ENCODE measurements around the gene IFTAP. TPM values are rescaled to one million over a fixed set of nuclear protein-coding genes. Genes with fewer than 3 reads are reported as not detected.

Gene IFTAP
- total and polyA plus RNA-seq, 10 of the 15 experiments (the other 5 are each of a cell fraction or from before 2014, with no cell fraction given) = 0.32 to 1.0 (median 0.63) TPM; not detected in 2

- no peak for TF ChIP-seq MEF2A (IDR thresholded peaks at IDR 0.05; ENCODE audit: insufficient read depth, low read depth, low read length)
Observed at GRCh38 chr11:36605221-36606216, 11.2 kb downstream of the IFTAP start (continued).

- Histone ChIP-seq H3K4me2 (ENCODE audit: control insufficient read depth, insufficient read depth) (no peak overlapping the region), H3K4me1 (ENCODE audit: control insufficient read depth, insufficient read depth, low read length) (no peaks in the 10 kb centered on the region), H4K20me1 (ENCODE audit: control insufficient read depth, insufficient read depth) (no peaks in the 10 kb centered on the region), H3K9ac (ENCODE audit: control insufficient read depth, insufficient read depth, low read length) (no peak overlapping the region), H3K27ac (ENCODE audit: control insufficient read depth, insufficient read depth) (no peak overlapping the region), H3K79me2 (ENCODE audit: control insufficient read depth, insufficient read depth, low read length) (no peaks in the 10 kb centered on the region), H3K27me3 (replicated peaks in 1 of 2; ENCODE audit: control insufficient read depth in 2 of 2, insufficient read depth in 2 of 2, low read length in 1 of 2) (peaks cover 0 to 5% of the 10 kb centered on the region in 2 experiments; a peak in 2 of 4 replicates), H3K9me3 (replicated peaks; ENCODE audit: control insufficient read depth, insufficient read depth, low read length) (no peaks in the 10 kb centered on the region), H2AFZ (ENCODE audit: control insufficient read depth, low read depth, low read length) (no peak overlapping the region), H3K36me3 (ENCODE audit: control insufficient read depth in 2 of 2, insufficient read depth in 2 of 2, low read length in 1 of 2) (no peaks in the 10 kb centered on the region), H3K4me3 (no peak overlapping the region)
- 0% methylated on average over 1 of the region's 1 CpG for WGBS (ENCODE audit: insufficient coverage, insufficient replicate concordance, low lambda C conversion rate, missing lambda C conversion rate)
- ChIA-PET POLR2A (no interaction called here), CTCF (interaction anchor here (1.0 to 1.7 kb wide), 3 partner anchors 9 to 139 kb away, joined by 3 to 6 read pairs (median 3); no protein-coding TSS in a partner anchor), RAD21 (ENCODE audit: unreplicated experiment) (no interaction called here), SMC1A (ENCODE audit: uncharacterized antibody, unreplicated experiment) (interaction anchor here (0.6 to 1.4 kb wide), 3 partner anchors 9 to 138 kb away, joined by 3 to 4 read pairs (median 4); no protein-coding TSS in a partner anchor)
- ATAC-seq (no peak), FAIRE-seq (no peak), DNase-seq (ENCODE audit: low read depth, low spot score) (no peak)
- intact Hi-C loops (cut with micrococcal nuclease; ENCODE audit: unreplicated experiment) = no loop called here
- in situ Hi-C loops (cut with MboI) = no loop called here
- BruUV-seq (replicated peaks) = no TSS peak
- no peak for TF ChIP-seq SREBF1 (IDR thresholded peaks at IDR 0.05; ENCODE audit: low read length)
- no peak for TF ChIP-seq HCFC1 (IDR thresholded peaks at IDR 0.05; ENCODE audit: low read length)
- TF ChIP-seq MYC (IDR thresholded peaks at IDR 0.05; ENCODE audit: insufficient read depth, insufficient read length, insufficient replicate concordance, low read length, severe bottlenecking) = no peak
- TF ChIP-seq CBFB (IDR thresholded peaks at IDR 0.05; ENCODE audit: low read depth) = no peak
- TF ChIP-seq HDAC2 (IDR thresholded peaks at IDR 0.05) = no peak
- TF ChIP-seq NFIC (IDR thresholded peaks at IDR 0.05; ENCODE audit: low read depth, low read length) = no peak
- no peak for TF ChIP-seq SRF (IDR thresholded peaks at IDR 0.05; ENCODE audit: low read depth in 2 of 2, low read length in 2 of 2)
- TF ChIP-seq ZBTB4 (CRISPR knock-in tag; IDR thresholded peaks at IDR 0.05) = no peak
- TF ChIP-seq POLR2A (IDR thresholded peaks at IDR 0.05; ENCODE audit: low read depth, low read length) = no peak
- TF ChIP-seq CREM (IDR thresholded peaks at IDR 0.05; ENCODE audit: low read depth) = no peak
- no peak for TF ChIP-seq TCF7 (IDR thresholded peaks at IDR 0.05; ENCODE audit: borderline replicate concordance)
- no peak for TF ChIP-seq SREBF2 (IDR thresholded peaks at IDR 0.05; ENCODE audit: low read length)
- TF ChIP-seq WRNIP1 (IDR thresholded peaks at IDR 0.05; ENCODE audit: borderline replicate concordance, low read depth, low read length) = no peak
- TF ChIP-seq ZBED1 (IDR thresholded peaks at IDR 0.05; ENCODE audit: borderline replicate concordance) = no peak
- TF ChIP-seq TAF1 (IDR thresholded peaks at IDR 0.05; ENCODE audit: borderline replicate concordance, low read depth, low read length) = no peak
- TF ChIP-seq, protein P1, sequence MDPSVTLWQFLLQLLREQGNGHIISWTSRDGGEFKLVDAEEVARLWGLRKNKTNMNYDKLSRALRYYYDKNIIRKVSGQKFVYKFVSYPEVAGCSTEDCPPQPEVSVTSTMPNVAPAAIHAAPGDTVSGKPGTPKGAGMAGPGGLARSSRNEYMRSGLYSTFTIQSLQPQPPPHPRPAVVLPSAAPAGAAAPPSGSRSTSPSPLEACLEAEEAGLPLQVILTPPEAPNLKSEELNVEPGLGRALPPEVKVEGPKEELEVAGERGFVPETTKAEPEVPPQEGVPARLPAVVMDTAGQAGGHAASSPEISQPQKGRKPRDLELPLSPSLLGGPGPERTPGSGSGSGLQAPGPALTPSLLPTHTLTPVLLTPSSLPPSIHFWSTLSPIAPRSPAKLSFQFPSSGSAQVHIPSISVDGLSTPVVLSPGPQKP (IDR thresholded peaks at IDR 0.05; ENCODE audit: low read depth, low read length) = no peak
- TF ChIP-seq CHD1 (IDR thresholded peaks at IDR 0.05; ENCODE audit: low read depth, low read length) = no peak
- no peak for TF ChIP-seq ZNF217 (IDR thresholded peaks at IDR 0.05)
Observed at GRCh38 chr11:36608491-36609199, 14.3 kb downstream of the IFTAP start.
